Fibroblast of skin of left biceps (primary cell): ENCODE measurements around the gene UNC5B.

Experiments used
- DNase-seq, 2 experiments: peaks; one replicate each; pipeline ENCODE4 v3.0.0-alpha.2; 2013; ENCODE audit warnings: low read depth in 2 of 2

Gene UNC5B

DNA sequence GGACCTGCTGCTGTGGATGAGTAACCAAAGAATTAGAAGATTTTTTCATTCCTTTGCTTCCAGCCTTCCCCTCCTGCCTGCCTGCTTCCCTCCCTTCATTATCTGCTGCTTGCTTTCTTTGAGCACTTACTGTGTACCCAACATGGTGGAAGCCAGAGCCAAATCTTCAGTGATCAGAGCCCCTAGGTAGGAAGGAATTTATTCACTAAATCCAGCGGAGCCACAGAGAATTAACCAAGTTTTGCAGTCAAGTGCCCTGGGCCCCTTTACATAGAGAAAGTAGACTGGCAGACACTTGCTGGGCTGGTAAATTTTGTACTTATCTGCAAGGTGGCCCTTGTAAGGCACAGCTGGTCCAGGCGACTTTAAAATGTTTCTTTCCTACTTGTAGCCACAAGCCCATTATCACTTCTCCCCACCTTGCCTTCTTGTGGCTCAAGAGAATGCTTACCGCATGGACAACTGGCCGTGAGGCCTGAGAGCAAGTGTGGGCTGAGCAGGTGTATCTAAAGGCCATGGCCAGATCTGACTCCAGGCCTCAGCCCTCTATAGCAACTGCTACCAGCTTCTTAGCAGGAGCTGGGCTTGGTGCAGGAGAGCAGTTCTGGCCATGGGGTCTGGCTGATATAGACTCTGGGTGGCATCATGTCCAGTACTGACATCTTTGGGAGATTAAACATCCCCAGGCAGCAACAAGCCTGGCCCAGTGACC is 11.1 kb downstream of the UNC5B start:
- DNase-seq, result no peak

DNA sequence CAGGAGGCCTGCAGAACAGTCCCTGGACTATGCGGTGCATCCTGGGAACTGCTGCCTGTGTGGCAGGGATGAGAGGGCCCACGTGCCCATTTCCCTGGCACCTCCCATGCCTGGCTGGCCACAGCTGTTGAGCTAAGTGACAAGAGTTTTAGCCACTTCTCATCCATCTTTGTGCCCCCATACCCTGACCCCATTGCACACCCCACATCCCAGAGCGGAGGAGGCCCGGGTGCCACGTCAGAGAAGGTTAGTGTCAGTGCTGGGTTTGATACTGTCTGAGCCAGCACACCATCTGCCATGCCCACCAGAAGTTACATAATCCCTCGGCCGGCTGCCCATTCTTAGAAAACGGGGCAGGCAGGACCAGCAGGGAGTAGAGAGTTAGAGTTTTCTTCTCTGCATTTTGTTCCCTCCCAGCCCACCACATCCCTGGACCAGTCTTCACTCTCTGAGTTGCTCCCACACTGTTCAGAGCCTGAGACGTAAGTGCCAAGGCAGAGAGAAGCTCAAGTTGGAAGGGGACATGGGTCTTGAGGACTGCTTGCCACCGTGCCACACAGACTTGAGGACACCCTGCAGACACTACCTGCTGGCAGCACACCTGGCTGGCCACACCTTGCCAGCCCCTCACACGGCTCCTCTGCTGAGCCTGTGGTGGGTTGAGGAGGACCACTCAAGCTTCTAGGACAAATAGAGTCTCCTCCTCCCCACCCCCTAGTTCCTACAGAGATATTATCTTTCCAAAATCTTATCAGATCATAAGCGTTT is 13.1 kb downstream of the UNC5B start:
- DNase-seq, result no peak

DNA sequence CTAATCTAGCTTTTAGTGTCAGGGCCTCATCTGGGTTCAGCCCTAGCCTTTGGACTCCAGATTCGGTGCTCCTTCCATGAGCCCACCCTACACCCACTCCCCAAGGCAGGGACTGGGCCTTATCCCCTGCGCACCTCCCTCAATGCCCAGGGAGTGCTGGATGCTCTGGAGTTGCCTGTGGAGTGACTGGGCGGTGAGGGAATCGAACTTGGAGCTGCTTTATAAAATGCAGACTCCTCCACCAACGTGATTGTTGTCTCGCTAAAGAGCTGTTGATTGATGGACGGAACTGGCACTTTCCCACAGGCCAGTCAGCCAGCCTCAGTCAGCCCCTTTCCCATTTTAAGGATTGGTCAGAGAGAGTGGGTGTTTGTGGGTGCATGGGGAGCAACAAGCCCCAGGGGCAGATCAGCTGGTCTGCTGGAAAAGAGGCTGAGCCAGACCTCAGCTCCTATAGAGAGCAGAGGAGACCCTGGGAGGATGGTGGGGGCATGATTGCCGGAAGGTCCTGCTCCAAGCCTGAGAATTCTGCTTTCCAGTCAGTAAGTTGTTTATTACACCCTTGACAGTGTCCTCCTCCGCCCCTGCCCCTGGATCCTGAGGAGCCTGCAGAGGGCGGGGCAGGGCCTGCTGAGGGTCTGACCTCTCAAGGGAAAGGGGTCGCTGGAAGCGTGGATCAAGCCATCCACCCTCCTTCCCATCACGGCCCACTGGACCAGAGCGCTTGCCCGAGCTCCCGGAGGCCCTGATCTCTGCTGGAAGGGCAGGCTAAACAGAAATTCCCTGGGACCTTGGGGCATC is 16.7 kb downstream of the UNC5B start:
- no peak for DNase-seq

DNA sequence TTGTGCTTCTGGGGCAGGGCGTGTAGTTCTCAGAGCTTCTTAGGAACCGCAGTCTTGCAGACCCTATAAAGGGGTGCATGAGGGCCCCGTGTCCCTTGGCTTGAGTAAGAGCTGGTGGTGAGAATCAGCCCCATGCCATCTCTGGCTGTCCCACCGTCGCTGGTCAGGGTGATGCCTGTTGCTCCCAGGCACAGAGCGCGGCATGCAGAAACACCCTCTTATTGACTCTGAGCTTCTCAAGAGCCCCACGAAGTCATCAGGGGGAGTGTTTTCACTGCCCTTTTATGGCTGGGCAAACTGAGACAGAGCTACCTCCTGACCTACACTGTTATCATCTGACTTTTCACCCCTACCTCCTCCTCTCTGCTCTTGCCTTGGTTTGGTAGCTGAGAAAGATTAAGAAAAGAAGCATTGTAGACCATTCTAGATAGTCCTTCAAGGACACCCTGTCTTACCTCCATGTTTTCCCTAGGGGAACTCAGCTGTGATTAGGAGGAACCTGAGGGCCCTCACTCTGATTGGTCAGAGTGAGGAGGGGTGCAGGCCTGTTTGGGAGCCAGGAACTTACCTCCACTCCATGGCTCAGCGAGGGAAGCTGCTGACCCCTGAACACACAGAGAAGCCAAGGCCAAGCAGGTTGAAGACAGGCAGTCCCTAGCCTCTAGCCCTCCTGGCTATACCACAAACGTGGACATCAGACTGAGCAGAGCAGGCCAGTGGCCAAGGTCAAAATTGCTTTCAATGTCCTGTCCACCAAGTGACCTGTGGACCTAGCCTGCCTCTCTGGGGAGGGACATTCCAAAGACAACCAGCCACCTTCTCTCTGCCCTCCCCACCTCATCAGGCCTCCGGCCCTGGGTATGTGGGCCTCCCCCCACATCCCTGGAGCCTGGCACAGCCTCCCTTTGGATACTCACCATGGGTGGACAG is 17.6 kb downstream of the UNC5B start:
- DNase-seq, result no peak

DNA sequence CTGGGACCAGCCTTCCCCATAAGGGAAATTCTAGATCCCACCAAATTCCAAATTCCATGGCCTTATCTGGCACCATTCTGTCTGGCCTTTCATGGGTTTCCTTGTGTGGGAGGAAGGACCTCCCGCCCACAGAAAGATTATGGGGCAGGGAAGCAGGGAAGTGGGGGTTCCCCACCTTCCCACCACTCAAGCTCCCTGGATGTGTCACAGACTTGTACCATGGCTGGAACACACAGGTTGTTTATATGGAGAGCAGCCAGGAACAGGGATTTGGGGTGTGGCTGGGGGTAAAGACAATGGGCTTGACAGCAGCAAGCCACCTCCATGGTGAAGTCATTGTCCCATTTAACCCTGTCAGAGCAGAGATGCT is 18.3 kb downstream of the UNC5B start:
- no peak for DNase-seq

DNA sequence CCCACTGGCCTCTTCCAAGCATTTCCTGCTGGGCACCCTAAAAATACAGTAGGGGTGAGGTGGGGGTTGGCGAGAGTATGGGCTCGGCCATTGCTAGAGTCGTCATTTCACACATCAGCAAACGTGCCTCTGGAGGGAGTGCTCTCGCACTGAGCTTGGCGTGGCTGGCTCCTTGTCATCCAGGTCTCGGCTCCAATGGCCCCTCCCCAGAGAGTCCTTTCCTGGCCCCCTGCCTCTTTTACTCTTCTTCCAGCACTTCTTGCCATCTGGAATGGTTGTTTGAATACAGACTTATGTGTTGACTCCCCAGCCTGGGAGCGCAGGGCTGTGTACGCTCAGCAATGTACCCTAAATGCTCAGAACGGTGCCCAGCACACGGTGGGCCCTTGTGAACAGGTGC is 18.8 kb downstream of the UNC5B start:
- no peak for DNase-seq

DNA sequence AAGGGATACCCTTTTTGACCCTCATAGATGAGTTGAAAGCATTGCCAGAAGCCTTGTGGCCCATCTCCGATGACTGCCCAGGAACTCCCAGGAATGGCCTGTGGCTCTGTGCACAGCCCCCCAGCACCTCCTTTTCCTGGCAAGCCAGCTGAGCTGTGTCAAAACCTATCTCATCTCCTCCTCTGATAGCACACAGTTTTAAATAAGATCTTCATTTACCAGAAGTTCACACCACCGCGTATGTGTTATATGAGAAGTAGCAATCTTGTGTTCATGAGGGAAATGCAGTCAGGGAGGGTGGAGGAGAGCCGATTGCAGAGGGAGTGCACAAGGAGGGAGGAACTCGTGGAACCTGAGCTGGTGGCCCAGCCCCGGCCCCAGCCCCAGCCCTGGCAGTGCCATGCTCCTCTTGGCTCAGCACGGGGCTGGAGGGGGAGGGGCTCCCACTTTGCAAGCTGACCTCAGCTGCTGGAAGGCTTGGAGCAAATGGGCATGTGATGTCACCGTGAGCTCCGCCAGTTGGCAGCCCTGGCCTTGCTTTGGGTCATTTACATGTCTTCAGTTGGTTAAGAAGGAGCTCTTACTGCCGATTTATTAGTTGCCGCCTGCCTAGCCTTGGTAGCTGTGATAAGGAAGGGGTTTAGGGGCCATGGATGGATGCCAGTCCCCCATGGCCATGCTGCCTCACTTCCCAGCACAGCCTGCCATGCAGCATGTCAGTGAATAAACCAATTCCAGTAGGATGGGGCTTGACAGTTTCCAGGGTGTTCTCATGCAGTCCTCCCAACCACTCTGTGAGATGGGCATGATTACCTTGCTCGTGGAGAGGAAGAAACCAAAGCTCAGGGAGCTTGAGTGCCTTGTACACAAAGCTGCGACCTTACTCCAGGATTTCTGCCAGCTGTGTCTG is 20.0 kb downstream of the UNC5B start:
- DNase-seq, result no peak

DNA sequence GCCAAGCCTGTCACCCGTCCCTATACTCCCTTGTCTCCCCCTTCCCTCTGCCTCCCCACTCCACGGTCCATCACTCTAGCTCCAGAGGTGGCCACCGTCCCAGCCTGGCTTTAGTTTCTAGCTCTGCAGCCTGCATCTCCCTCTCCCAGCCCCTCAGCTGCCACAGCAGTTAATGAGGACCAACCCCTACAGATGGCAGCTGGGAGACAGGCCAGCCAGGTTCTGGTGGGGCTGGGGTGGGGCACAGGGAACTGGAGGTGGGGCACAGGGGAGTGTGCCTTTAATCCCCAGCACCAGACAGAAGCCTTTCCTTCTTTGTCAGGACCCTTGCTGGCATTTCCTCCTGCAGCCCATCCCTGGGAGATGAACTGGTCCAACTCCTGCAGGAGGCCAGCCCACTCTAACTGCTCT is 21.1 kb downstream of the UNC5B start:
- DNase-seq, result no peak

DNA sequence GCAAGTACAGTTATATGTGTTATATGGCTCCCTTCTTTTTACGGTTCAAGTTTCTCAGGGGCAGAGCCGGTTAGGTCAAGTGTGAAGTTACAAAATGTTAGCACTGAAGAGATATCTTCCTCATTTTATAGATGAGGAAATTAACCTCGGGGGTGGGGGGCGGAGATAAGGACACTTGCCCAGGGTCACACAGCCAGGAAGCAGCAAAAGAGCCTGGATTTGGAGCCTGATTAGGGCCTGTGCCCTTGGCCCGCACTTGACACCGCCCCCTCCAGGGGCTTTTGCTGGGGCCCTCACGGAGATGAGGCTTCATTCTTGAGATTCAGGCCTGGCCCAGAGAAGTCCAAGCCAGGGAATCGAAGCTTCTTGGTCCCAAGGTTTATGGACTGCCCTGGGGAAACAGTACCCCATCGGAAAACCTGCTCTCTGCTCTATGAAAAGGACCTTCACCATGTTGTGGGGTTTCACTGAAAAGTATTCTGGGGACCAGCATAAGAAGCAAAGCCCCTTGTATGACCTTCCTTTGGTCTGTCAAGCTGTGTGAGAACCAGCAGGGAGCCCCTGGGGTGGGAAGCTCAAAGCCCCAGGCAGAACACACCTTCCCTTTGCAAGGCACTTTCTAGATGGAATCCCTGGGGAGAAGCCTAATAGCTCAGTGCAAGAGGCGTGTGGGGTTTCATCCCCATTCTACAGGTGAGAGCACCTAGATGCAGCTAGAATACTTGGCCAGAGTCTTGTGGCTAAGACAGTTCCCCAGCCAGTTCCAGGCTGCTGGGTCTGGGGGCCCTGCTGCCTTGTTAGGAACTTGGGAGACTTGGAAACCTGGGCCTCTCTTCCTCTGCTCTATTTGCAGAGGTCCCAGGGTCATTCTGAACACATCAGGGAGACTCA is 21.9 kb downstream of the UNC5B start:
- no peak for DNase-seq

DNA sequence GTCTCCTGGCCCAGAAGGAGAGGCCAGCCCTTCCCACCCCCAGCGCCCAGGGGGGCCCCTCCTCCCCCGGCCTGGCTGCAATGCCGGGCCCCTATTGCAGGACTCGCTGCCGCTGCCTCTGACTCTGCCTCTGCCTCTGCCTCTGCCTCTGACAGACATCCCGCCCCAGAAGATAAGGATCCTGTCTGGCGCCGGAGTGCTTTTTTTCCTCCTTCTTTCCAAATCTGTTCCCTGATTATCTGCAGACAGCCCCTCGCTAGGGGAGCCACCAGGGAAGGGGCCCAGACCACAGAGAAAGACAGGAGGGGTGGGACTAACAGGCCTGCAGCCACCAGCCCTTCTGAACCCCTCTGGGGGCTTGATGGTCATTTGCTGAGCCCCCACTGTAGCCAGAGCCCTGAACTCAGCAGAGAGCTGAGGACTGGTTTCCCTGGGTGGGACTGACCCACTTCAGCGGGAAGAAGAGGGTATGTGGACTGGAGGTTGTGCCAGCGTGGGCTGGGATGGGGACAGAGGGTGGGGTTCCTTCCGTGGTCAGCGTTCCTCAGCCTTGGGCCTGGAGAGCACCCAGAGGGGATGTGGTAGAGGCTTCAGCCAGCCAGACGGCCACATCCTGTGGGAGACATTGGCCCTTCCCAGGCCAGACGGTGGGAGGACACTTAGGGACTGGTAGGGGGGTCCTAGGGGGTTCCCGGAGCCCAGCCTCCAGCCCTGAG is 22.8 kb downstream of the UNC5B start:
- DNase-seq, result no peak

DNA sequence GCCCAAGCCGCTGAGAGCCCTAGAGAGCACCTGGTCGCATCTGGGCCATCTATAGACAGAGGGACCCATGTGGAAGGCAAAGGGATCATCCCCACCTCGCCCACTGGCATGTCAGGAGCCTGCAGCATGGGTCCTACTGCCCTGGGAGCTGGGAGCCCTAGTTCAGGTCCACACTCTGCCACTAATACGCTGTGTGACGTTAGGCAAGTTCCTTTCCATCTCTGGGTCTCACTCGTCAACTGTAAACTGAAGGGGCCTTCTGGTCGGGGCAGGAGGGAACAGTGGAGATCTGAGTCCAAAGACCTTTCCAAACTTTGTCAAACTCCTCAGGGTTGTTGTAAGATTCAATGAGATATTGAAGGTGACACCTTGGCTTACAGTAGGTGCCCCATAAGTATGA is 23.4 kb downstream of the UNC5B start:
- DNase-seq, result no peak

DNA sequence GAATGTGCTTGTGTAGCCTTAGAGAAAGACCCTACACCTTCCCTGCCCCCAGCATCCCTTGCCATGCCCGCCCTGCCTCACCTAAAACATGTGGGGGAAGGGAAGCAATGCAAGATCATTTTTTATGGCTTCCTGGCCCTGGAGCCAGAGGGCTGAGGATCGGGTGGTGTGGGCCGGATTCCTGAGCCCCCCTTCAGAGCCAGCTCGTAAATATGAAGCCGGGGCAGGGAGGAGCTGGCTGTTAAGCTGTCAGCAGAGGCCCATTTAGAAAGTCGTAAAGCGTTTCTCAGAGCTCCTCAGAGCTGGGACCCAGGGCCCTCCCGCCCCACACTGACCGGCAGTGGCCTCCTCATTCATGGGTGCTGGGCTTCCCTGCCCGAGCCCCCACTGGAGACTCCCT is 23.9 kb downstream of the UNC5B start:
- no peak for DNase-seq

DNA sequence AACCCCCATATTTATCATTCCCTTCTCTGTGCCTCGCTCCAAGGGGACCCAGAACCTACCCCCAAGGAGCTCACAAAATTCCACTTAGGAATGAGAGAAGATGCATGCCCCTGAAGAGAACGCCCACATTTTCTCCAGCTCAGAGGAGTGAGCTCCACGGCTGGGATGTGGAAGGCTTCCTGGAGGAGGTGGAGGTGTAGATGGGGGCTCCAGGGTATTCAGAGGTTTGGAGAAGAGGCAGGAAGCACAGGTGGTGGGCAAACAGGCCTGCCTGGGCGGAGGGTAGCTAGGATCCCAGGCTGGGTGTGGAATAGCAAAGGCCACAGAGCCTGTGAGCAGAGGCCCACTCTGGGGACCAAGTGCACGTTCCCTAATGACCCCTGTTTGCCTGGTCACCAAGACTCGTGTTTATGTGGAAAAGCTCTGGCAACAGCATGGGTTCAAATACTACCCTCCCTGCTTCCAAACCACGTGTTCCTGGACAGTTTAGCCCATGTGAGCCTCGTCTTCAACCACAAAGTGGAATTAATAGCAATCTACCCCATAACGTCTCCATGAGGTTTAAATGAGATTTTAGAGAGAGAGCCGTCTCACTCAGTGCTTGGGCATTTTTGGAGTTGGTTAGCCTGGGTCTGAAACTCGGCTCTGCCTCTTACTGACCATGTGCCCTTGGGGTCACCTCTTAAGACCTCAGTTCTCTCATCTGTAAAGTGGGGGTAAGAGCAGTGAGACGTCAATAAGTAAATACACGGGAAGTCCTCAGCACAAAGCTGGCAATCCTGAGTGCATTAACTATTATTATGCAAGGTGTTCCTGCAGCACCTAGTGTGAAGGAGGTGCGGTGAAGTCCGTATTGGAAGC is 24.7 kb downstream of the UNC5B start:
- DNase-seq, result no peak

DNA sequence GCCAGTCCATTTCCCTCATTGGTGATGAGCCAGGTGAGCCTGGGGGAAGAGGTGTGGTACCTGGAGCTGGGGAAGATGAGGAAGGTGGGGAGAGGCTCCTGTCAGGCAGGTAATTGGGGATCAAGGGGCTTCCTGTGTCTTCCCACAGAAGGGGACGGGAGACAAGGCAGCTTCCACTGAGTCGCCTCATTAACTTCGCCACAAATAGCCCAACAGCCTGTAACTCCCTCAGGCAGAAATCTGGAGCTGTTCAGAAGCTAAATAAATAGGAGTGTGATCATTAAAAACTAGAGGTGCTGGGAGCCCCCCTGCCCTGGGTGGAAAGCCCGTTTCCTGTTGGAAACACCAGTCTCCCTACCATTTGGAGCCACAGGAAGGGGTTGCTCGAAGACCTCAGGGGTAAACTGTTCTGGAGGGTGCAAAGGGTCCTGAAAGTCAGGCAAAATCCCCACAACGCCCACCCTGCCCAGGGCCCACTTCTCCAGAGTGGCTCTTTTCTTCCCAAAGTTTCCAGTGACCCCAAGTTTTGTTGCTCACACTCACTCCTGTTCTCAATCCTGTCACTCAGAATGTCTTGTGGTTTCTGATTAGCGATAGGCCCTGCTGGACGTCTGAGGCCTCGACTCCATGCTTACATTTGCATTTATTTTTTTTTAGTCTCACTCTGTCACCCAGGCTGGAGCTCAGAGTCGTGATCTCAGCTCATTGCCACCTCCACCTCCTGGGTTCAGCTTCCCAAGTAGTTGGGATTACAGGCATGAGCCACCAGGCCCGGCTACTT is 25.7 kb downstream of the UNC5B start:
- DNase-seq, result no peak

DNA sequence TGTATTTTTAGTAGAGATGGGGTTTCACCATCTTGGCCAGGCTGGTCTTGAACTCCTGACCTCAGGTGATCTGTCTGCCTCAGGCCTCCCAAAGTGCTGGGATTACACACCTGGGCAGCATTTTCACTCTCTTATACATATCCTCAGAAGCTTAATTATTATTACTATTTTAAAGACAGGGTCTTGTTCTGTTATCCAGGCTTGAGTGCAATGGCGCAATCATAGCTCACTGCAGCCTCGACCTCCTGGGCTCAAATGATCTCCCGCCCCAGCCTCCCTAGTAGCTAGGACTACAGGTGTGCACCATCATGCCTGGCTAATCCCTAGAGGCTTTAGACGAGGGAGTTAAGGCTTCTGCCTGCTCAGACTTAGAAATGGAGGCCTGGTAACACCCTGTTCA is 26.3 kb downstream of the UNC5B start:
- no peak for DNase-seq

DNA sequence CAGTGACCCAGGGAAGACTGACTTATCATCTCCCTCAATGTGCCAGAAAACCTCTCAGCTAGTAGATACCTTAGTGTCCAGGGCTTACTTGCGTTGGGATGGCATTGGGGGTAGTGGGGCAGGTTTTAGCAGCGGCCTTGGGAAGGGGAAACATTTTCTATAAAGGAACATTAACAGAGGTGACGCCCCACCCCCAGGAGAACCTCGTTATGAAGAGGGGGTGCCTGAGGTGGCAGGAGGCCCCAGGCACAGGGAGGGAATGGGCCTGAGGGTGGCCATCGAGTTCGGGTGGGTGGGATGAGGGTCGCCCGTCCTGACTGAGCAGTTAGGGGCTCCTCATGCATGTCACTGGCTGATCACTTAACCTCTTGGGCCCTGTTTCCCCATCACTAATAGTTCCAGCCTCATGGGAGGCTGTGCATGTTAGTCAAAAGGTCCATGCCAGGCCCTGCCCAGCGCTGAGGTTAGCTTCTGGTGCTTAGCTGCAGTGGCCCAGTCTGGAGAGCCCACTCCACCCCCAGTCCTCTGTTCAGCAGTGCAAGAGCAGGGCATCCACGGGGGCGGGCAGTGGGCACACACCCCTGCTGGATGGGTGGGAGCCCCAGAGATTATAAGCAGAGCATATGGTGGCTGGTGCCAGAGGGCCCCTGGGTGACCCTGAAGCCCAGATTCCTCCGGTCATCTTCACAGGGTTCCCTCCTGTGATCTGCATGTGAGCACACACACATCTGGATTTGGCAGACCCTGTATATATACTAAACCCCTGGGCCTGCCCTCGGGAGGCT is 27.0 kb downstream of the UNC5B start:
- DNase-seq, result no peak
